Activated T-cell treated with anti-CD3 and anti-CD28 coated beads for 24 hours (primary cell): ENCODE results near the gene PCDHGA5.
"Not testable (repeated sequence)": the region's sequence is repeated elsewhere in the genome, so short reads cannot be mapped to it uniquely, and the experiment has no call there.

ENCODE experiments used
- DNase-seq: peaks from one replicate; pipeline ENCODE4 v3.0.0-alpha.2; 2020; ENCODE audit warnings: low read depth

The PCDHGA5 gene

DNA sequence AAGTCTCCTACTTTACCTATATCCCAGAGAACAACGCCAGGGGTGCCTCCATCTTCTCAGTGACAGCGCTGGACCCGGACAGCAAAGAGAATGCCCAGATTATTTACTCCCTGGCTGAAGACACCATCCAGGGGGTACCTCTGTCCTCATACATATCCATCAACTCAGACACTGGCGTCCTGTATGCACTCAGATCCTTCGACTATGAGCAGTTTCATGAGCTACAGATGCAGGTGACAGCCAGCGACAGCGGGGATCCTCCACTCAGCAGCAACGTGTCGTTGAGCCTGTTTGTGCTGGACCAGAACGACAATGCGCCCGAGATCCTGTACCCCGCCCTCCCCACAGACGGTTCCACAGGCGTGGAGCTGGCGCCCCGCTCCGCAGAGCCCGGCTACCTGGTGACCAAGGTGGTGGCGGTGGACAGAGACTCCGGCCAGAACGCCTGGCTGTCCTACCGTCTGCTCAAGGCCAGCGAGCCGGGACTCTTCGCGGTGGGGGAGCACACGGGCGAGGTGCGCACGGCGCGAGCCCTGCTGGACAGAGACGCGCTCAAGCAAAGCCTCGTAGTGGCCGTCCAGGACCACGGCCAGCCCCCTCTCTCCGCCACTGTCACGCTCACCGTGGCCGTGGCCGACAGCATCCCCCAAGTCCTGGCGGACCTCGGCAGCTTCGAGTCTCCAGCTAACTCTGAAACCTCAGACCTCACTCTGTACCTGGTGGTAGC is 50.7 kb downstream of the PCDHGA5 start:
- DNase-seq, result not testable (repeated sequence)

DNA sequence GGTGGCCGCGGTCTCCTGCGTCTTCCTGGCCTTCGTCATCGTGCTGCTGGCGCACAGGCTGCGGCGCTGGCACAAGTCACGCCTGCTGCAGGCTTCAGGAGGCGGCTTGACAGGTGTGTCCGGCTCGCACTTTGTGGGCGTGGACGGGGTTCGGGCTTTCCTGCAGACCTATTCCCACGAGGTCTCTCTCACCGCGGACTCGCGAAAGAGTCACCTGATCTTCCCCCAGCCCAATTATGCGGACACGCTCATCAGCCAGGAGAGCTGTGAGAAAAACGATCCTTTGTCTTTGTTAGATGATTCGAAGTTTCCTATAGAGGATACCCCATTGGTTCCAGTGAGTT is 51.3 kb downstream of the PCDHGA5 start:
- not testable (repeated sequence) for DNase-seq
